GM21825 (cell line): ENCODE results near the gene SUGT1.
"Not testable (repeated sequence)": the region's sequence is repeated elsewhere in the genome, so short reads cannot be mapped to it uniquely, and the experiment has no call there.

Experiments used
- ATAC-seq: cut with Tn5 transposase; IDR thresholded peaks from one replicate; pipeline ENCODE4 v1.9.1; 2021; ENCODE audit warnings: mild to moderate bottlenecking, moderate library complexity; ENCODE audit not compliant: unreplicated experiment

Gene SUGT1

GRCh38 chr13:52652196-52652979 lies at the start of gene SUGT1:
SUGT1 (plus strand) TSS chr13:52652836; CDS start chr13:52652921, 85 bp downstream.
- peak; percentile 95 for ATAC-seq

- ATAC-seq, result not testable (repeated sequence)
Measured at GRCh38 chr13:52603316-52603715, 49.3 kb upstream of the SUGT1 start.

DNA sequence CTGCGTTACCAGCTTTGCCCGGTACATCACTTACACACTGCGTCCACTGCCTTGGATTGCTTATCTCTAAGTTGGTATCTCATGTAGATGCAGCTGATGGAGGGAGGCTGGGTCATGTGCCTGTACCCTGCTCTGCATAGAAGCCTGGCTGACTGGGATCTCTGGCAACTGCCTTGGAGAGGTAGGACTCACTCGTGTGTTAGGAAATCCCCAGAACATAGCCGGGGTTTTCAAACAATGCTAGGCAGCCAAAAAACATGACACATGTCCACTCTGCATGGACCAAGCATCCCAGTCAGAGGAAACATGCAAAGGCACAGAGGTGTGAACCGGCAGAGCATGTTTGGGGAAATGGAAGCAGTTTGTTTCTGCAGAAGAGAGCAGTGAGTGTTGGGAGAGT lies 46.5 kb upstream of the SUGT1 start:
- ATAC-seq, result not testable (repeated sequence)

DNA sequence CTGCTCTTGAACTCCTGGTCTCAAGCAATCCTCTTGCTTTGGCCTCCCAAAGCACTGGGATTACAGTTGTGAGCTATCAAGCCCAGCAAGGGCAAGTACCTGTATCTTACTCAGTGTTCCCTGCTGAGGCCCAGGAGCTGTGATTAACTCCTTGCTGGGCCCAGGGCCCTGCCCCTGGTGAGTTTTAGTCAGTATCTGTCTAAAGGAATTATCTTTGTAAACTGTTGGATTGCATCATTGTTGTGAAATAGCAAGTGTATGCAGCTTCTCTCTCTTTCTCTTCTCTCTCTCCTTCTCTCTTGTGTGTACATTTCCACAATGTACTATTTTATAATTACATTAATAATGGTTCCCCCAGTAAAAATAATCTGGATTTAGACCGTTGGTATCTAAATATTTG lies 45.8 kb upstream of the SUGT1 start:
- not testable (repeated sequence) for ATAC-seq

DNA sequence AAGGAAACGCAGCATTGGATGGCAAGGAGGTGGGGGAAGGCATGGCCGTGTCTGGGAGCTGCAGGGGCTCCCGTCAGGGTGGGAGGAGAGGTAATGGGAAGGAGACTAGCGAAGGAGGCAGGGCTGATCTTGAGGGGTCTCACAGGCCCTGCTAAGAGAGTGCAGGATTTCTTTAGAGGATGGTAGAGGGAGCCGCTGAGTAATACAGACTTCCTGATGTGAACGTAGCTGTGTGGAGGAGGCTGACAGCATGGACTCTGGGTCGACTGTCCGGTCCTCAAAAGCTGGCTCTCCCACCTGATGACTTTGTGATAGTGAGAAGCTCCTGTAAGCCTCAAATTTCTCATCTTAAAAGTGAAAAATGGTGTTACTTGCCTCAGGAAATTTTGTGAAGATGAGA lies 44.5 kb upstream of the SUGT1 start:
- not testable (repeated sequence) for ATAC-seq

- not testable (repeated sequence) for ATAC-seq
Measured at GRCh38 chr13:52609013-52609606, 43.5 kb upstream of the SUGT1 start.

DNA sequence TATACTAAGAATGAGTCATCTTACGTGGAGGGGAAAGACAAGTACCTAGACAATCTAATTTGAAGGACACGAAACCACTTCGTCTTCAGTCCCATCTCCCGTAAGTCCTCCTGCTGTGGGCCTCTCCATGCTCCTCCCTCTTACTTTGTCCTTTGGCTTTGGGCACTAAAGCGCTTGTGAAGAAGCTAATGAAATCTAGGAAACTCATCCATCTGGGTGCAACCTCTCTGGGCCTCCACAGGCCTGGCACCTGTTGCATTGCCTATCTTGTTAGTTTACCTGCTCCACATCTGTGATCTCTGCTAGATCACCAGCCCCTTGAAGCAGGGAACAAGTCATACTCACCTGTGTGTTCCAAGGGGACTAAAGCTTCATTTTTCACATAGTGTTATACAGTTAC lies 42.5 kb upstream of the SUGT1 start:
- not testable (repeated sequence) for ATAC-seq

DNA sequence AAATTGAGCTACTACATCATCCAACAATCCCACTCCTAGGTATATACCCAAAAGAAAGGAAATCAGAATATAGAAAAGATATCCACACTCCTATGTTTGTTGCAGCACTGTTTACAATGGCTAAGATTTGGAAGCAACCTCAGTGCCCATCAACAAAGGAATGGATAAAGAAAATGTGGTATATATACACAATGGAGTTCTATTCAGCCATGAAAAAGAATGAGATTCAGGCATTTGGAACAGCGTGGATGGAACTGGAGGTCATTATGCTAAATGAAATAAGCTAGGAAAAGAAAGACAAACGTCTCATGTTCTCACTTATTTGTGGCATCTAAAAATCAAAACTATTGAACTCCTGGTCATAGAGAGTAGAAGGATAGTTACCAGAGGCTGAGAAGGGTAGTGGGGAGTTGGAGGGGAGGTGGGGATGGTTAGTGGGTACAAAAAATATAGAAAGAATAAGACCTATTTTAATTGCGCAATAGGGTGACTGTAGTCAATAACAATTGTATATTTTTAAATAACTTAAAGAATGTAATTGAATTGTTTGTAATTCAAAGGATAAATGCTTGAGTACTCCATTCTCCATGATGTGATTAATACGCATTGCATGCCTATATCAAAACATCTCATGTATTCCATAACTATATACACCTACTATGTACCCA lies 37.4 kb upstream of the SUGT1 start:
- ATAC-seq, result no peak

DNA sequence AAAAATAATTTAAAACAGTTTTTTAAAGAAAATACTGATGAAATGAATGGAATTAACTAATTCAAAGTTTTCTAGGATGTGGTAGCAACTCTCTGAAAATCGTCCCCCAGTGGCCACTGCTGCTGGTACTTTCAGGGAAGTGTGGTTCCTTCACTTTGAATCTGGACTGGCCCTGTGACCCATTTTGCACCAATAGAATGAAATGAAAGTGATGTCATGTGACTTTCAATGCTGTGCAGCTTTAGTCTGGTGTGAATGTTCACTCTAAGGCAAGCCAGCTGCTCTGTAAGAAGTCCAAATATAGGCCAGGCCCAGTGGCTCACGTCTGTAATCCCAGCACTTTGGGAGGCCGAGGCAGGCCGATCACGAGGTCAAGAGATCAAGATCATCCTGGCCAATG lies 36.8 kb upstream of the SUGT1 start:
- ATAC-seq, result no peak

GRCh38 chr13:52617070-52618060 lies 35.3 kb upstream of the SUGT1 start:
- ATAC-seq, result peak; percentile 98

DNA sequence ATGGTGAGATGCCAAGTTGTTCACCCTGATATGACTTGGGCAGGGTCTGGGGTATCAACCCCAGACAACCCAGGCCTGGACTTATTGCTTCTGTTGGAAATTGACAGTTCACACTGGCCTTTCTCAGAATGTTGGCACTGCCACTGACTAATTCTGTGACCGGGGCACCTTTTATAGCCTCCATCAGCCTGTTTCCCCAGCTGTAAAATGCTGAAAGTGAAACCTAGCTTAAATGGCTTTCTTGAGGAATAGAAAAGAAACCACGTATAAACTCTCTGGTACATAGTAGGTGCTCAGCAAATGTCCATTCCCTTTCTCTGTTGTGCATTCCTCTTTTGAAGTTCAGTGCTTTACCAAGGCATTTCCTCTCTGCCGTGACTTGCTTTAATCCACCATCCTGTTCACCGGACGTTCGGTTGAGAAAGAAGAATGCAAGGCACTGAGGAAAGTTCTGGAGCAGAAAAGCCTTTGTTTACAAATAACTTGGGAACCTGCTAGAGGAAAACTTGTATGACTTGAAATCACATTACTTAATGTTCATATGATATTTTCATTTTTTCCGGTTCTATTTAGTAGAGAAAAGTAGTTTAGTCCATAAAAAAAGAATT lies 21.4 kb upstream of the SUGT1 start:
- ATAC-seq, result peak; percentile 56

DNA sequence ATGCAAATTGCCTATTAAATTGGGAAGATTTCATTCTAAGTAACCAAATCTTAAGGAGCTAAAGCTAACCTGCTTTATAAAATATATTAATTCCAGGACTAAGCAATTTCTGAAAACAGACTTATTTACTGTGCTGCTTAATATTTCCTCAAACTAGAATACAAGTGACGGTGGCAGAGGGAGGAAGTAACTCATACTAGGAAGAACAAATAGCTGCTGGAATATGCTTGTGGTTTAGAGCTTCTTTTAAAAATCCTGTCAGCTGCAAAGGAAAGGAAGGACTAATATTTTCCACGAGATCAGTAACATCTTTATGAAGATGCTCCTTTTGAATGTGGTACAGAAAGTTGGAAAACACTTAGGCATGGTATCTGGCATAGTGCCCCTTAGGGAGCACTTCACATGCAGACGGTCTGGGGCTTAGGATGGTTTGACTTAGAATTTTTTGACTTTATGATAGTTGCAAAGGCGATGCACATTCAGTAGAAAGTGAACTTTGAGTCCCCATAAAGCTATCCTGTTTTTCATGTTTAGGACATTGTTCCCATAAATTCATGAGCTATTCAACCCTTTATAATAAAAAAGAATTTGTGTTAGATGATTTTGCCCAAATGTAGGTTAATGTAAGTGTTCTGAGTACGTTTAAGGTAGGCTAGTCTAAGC lies 13.8 kb upstream of the SUGT1 start:
- ATAC-seq, result no peak

GRCh38 chr13:52642131-52642530 lies 10.5 kb upstream of the SUGT1 start, which contains the start of gene HNRNPA1L2:
HNRNPA1L2 (plus strand) TSS chr13:52642431; CDS start chr13:52642493, 62 bp downstream.
- ATAC-seq, result no peak

DNA sequence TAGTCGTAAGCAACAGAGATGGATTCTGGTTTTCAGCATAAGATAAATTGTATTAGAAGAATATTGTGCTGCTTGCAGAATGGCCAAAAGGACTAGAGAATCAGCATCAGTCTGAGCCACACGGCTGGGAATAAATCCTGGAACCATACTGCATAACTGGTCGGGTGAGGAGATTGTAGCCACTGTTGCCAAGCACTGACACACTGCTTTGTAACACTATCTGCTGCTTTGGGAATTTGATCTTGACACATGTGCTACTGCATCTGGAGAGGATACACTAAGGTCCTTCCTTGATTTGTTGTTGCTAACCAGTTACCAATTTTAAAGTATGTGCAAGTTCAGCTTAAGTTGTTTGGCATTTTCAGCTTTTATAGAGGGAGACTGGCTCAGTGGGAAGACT lies 8.5 kb upstream of the SUGT1 start:
- no peak for ATAC-seq

GRCh38 chr13:52646967-52647366 lies 5.7 kb upstream of the SUGT1 start:
- no peak for ATAC-seq

GRCh38 chr13:52650731-52651130 lies 1.9 kb upstream of the SUGT1 start:
- no peak for ATAC-seq

GRCh38 chr13:52651897-52652195 lies 790 bp upstream of the SUGT1 start:
- ATAC-seq, result peak; percentile 15

GRCh38 chr13:52652980-52653303 lies 306 bp downstream of the SUGT1 start:
- ATAC-seq, result peak; percentile 33

- no peak for ATAC-seq
Measured at GRCh38 chr13:52659340-52659739, 6.7 kb downstream of the SUGT1 start.

- ATAC-seq, result no peak
Measured at GRCh38 chr13:52664272-52664671, 11.6 kb downstream of the SUGT1 start.
